ENCODE measurements around the gene KIAA1328. TPM values are rescaled to one million over a fixed set of nuclear protein-coding genes. Genes with fewer than 3 reads are reported as not detected.

The KIAA1328 gene
- total and polyA plus RNA-seq, 4 donors, result 0.95 to 7.4 (median 2.9) TPM

DNA sequence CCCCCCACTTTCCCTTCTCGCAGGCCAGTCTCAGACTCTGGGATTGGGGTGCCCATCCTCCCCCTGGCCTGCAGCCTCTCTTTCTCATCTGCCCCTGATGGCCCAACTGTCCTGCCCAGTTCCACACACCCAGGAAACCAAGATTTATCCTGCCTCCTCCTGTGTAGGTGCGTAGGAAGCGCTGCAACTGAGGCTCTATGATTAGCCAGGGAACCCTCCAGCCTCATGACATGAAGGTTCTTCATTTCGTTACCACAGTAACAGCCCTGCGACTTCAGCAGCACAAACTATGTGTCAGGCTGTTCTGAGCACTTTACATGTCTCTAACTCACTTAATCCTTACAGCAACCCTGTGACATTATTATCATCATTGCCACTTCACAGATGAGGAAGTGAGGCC, 430.8 kb downstream of the KIAA1328 start:
- DNase-seq (ENCODE audit: low spot score), result no peak
- peaks cover 0 to 3% (median under 1%) of the 10 kb centered on the region in 4 donors for H3K27me3 ChIP-seq (ENCODE audit: control insufficient read depth in 4 of 4, insufficient read depth in 4 of 4, low read length in 3 of 4)
- H3K9me3 ChIP-seq (ENCODE audit: control insufficient read depth in 4 of 4, low read length in 3 of 4), result no peaks in the 10 kb centered on the region
- 76% methylated on average over 5 of the region's 5 CpGs for WGBS
- no peaks in the 10 kb centered on the region for H3K36me3 ChIP-seq (ENCODE audit: control insufficient read depth in 4 of 4, insufficient read depth in 3 of 4, low read depth in 1 of 4, low read length in 3 of 4)
- H3K9ac ChIP-seq (ENCODE audit: low read depth in 1 of 2, low read length in 2 of 2), result no peak overlapping the region
- H3K27ac ChIP-seq (ENCODE audit: low read depth in 1 of 2, low read length in 2 of 2), result no peak overlapping the region
- no peak overlapping the region for H3K4me3 ChIP-seq (ENCODE audit: low read depth in 1 of 3, low read length in 3 of 3)
- no peak for TF ChIP-seq HNF4A (conservative IDR thresholded peaks at IDR 0.05)
- no peak for TF ChIP-seq FOXA2 (IDR thresholded peaks at IDR 0.05)
- no peak for TF ChIP-seq EGR1 (IDR thresholded peaks at IDR 0.05; ENCODE audit: low read depth in 2 of 2)
- no peak for TF ChIP-seq GABPA (IDR thresholded peaks at IDR 0.05 in 1 of 2, conservative IDR thresholded peaks at IDR 0.05 in 1 of 2)
- TF ChIP-seq TAF1 (conservative IDR thresholded peaks at IDR 0.05), result no peak
- no peak for TF ChIP-seq JUND (IDR thresholded peaks at IDR 0.05)
- no peak for TF ChIP-seq HNF4G (IDR thresholded peaks at IDR 0.05)
- TF ChIP-seq, protein P1, sequence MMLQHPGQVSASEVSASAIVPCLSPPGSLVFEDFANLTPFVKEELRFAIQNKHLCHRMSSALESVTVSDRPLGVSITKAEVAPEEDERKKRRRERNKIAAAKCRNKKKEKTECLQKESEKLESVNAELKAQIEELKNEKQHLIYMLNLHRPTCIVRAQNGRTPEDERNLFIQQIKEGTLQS (IDR thresholded peaks at IDR 0.05), result no peak
- TF ChIP-seq, protein P2, sequence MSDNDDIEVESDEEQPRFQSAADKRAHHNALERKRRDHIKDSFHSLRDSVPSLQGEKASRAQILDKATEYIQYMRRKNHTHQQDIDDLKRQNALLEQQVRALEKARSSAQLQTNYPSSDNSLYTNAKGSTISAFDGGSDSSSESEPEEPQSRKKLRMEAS (IDR thresholded peaks at IDR 0.05), result no peak
- TF ChIP-seq NR2F2 (IDR thresholded peaks at IDR 0.05), result no peak
- TF ChIP-seq SP1 (IDR thresholded peaks at IDR 0.05), result no peak
- TF ChIP-seq RXRA (IDR thresholded peaks at IDR 0.05), result no peak
- TF ChIP-seq, protein P3, sequence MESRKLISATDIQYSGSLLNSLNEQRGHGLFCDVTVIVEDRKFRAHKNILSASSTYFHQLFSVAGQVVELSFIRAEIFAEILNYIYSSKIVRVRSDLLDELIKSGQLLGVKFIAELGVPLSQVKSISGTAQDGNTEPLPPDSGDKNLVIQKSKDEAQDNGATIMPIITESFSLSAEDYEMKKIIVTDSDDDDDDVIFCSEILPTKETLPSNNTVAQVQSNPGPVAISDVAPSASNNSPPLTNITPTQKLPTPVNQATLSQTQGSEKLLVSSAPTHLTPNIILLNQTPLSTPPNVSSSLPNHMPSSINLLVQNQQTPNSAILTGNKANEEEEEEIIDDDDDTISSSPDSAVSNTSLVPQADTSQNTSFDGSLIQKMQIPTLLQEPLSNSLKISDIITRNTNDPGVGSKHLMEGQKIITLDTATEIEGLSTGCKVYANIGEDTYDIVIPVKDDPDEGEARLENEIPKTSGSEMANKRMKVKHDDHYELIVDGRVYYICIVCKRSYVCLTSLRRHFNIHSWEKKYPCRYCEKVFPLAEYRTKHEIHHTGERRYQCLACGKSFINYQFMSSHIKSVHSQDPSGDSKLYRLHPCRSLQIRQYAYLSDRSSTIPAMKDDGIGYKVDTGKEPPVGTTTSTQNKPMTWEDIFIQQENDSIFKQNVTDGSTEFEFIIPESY (IDR thresholded peaks at IDR 0.05), result no peak
- TF ChIP-seq, protein P4, sequence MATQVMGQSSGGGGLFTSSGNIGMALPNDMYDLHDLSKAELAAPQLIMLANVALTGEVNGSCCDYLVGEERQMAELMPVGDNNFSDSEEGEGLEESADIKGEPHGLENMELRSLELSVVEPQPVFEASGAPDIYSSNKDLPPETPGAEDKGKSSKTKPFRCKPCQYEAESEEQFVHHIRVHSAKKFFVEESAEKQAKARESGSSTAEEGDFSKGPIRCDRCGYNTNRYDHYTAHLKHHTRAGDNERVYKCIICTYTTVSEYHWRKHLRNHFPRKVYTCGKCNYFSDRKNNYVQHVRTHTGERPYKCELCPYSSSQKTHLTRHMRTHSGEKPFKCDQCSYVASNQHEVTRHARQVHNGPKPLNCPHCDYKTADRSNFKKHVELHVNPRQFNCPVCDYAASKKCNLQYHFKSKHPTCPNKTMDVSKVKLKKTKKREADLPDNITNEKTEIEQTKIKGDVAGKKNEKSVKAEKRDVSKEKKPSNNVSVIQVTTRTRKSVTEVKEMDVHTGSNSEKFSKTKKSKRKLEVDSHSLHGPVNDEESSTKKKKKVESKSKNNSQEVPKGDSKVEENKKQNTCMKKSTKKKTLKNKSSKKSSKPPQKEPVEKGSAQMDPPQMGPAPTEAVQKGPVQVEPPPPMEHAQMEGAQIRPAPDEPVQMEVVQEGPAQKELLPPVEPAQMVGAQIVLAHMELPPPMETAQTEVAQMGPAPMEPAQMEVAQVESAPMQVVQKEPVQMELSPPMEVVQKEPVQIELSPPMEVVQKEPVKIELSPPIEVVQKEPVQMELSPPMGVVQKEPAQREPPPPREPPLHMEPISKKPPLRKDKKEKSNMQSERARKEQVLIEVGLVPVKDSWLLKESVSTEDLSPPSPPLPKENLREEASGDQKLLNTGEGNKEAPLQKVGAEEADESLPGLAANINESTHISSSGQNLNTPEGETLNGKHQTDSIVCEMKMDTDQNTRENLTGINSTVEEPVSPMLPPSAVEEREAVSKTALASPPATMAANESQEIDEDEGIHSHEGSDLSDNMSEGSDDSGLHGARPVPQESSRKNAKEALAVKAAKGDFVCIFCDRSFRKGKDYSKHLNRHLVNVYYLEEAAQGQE (IDR thresholded peaks at IDR 0.05), result no peak
- no peak for TF ChIP-seq YY1 (IDR thresholded peaks at IDR 0.05)
- TF ChIP-seq, protein P5, sequence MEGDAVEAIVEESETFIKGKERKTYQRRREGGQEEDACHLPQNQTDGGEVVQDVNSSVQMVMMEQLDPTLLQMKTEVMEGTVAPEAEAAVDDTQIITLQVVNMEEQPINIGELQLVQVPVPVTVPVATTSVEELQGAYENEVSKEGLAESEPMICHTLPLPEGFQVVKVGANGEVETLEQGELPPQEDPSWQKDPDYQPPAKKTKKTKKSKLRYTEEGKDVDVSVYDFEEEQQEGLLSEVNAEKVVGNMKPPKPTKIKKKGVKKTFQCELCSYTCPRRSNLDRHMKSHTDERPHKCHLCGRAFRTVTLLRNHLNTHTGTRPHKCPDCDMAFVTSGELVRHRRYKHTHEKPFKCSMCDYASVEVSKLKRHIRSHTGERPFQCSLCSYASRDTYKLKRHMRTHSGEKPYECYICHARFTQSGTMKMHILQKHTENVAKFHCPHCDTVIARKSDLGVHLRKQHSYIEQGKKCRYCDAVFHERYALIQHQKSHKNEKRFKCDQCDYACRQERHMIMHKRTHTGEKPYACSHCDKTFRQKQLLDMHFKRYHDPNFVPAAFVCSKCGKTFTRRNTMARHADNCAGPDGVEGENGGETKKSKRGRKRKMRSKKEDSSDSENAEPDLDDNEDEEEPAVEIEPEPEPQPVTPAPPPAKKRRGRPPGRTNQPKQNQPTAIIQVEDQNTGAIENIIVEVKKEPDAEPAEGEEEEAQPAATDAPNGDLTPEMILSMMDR (IDR thresholded peaks at IDR 0.05; ENCODE audit: low read depth, low read length, missing input control), result no peak
- TF ChIP-seq RAD21 (IDR thresholded peaks at IDR 0.05), result no peak
- TF ChIP-seq FOXA1 (IDR thresholded peaks at IDR 0.05), result no peak
- no peaks in the 10 kb centered on the region for H3K4me1 ChIP-seq (ENCODE audit: control insufficient read depth in 4 of 4, insufficient read depth in 4 of 4, low read length in 3 of 4)
